ENCODE measurements around the gene MGAT4B. TPM values are rescaled to one million over a fixed set of nuclear protein-coding genes. Genes with fewer than 3 reads are reported as not detected.

Gene MGAT4B
- total RNA-seq, 1 experiment from 2014 or later: 151 TPM

GRCh38 chr5:179768326-179769085, 38.2 kb downstream of the MGAT4B start:
- Mint-ChIP-seq H3K4me1 (peaks cover 7% of the 10 kb centered on the region), H3K9me3 (no peaks in the 10 kb centered on the region), H3K27ac (peak overlapping the region; percentile 70), H3K36me3 (peaks cover 67% of the 10 kb centered on the region), H3K4me3 (no peak overlapping the region), H3K27me3 (ENCODE audit: low read depth) (no peaks in the 10 kb centered on the region)
- ChIA-PET POLR2A (no interaction called here), CTCF (interaction anchor here (0.7 to 1.6 kb wide), 10 partner anchors 8 to 97 kb away, joined by 3 to 7 read pairs (median 3); no protein-coding TSS in a partner anchor)
- DNase-seq (ENCODE audit: low spot score): peak; percentile 54
- no peak for TF ChIP-seq AR (CRISPR knock-in tag; IDR thresholded peaks at IDR 0.05)
- no peak for TF ChIP-seq NR1H2 (CRISPR knock-in tag; IDR thresholded peaks at IDR 0.05)
- no peak for TF ChIP-seq STAT6 (CRISPR knock-in tag; conservative IDR thresholded peaks at IDR 0.05; ENCODE audit: low read depth)
- no peak for TF ChIP-seq EMX1 (CRISPR knock-in tag; IDR thresholded peaks at IDR 0.05)
- no peak for TF ChIP-seq ZSCAN18 (CRISPR knock-in tag; IDR thresholded peaks at IDR 0.05)
- TF ChIP-seq ZNF121 (CRISPR knock-in tag; IDR thresholded peaks at IDR 0.05): no peak
- no peak for TF ChIP-seq GRHL2 (CRISPR knock-in tag; IDR thresholded peaks at IDR 0.05; ENCODE audit: insufficient replicate concordance, severe bottlenecking)
- peak; percentile 87 for ATAC-seq

- ATAC-seq (no peak), DNase-seq (ENCODE audit: low spot score) (no peak)
- ChIA-PET POLR2A (no interaction called here), CTCF (no interaction called here)
- Mint-ChIP-seq H3K4me3 (no peak overlapping the region), H3K9me3 (no peaks in the 10 kb centered on the region), H3K36me3 (peaks cover 58% of the 10 kb centered on the region), H3K27ac (peak overlapping the region; percentile 14; the same call in 1 of the 2 replicates), H3K27me3 (ENCODE audit: low read depth) (no peaks in the 10 kb centered on the region), H3K4me1 (peaks cover 16% of the 10 kb centered on the region)
- TF ChIP-seq MYBL2 (CRISPR knock-in tag; IDR thresholded peaks at IDR 0.05): no peak
- TF ChIP-seq FOXK1 (CRISPR knock-in tag; IDR thresholded peaks at IDR 0.05): no peak
- no peak for TF ChIP-seq E2F1 (CRISPR knock-in tag; IDR thresholded peaks at IDR 0.05)
- no peak for TF ChIP-seq E2F4 (CRISPR knock-in tag; IDR thresholded peaks at IDR 0.05; ENCODE audit: borderline replicate concordance, low read depth)
- no peak for TF ChIP-seq KAT7 (CRISPR knock-in tag; IDR thresholded peaks at IDR 0.05; ENCODE audit: borderline replicate concordance)
- no peak for TF ChIP-seq FOXP4 (CRISPR knock-in tag; IDR thresholded peaks at IDR 0.05)
- no peak for TF ChIP-seq CREB1 (CRISPR knock-in tag; IDR thresholded peaks at IDR 0.05)
- TF ChIP-seq SOX15 (CRISPR knock-in tag; IDR thresholded peaks at IDR 0.05): no peak
- TF ChIP-seq ZNF671 (CRISPR knock-in tag; IDR thresholded peaks at IDR 0.05): no peak
- no peak for TF ChIP-seq ZNF263 (CRISPR knock-in tag; IDR thresholded peaks at IDR 0.05; ENCODE audit: low read depth)
- TF ChIP-seq AR (CRISPR knock-in tag; IDR thresholded peaks at IDR 0.05): no peak
- TF ChIP-seq ZNF138 (CRISPR knock-in tag; conservative IDR thresholded peaks at IDR 0.05): no peak
- no peak for TF ChIP-seq MXD4 (CRISPR knock-in tag; IDR thresholded peaks at IDR 0.05; ENCODE audit: borderline replicate concordance)
- TF ChIP-seq NR1H2 (CRISPR knock-in tag; IDR thresholded peaks at IDR 0.05): no peak
Measured at GRCh38 chr5:179767496-179768100, 39.1 kb downstream of the MGAT4B start.

All from WTC11 (cell line).